GM06990 (cell line): ENCODE data around the gene DOC2B.
"Not testable (repeated sequence)": the region's sequence is repeated elsewhere in the genome, so short reads cannot be mapped to it uniquely, and the experiment has no call there.

ENCODE experiments used
- DNase-seq: peaks from one replicate; pipeline ENCODE4 v3.0.0-alpha.2; 2011; ENCODE audit not compliant: insufficient read length; ENCODE audit errors: extremely low read depth
- H3K27me3 ChIP-seq: replicated peaks from 2 replicates; pipeline ENCODE4 v1.6.0; 2011; ENCODE audit warnings: low read length; ENCODE audit not compliant: control insufficient read depth, insufficient read depth
- H3K36me3 ChIP-seq: 2 replicates; pipeline ENCODE4 v1.5.1; 2011; ENCODE audit warnings: low read length; ENCODE audit not compliant: control insufficient read depth, insufficient read depth
- H3K4me3 ChIP-seq: replicated peaks from 2 replicates; pipeline ENCODE4 v1.5.1; 2011; ENCODE audit warnings: low read depth, mild to moderate bottlenecking, control low read depth, low read length
- TF ChIP-seq, protein P1 (sequence below): IDR thresholded peaks from 2 replicates; pipeline ENCODE4 v1.5.1; 2011; ENCODE audit warnings: low read length, control low read depth, mild to moderate bottlenecking, inconsistent platforms; ENCODE audit not compliant: insufficient read depth, poor library complexity, severe bottlenecking

DOC2B gene

DNA sequence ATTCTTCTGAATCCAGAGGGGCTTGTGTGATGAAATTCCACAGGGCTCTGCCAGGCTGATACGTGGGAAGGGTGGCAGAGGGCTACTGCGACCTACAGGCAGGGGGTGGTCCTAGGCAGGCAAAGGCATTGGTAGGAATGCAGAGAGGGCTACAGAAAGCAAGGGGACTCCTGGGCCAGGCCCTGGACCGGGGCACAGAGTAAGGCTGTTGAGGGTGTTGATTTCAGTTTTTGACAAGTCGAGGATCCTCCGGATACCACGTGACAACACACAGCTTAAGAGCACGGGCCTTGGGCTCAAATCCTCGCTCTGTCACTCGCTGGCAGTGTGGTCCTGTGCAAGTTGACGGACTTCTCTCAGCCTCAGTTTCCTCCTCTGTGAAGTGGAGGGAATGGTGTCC lies 19.1 kb upstream of the DOC2B start:
- no peaks in the 10 kb centered on the region for H3K36me3 ChIP-seq
- TF ChIP-seq, protein P1, sequence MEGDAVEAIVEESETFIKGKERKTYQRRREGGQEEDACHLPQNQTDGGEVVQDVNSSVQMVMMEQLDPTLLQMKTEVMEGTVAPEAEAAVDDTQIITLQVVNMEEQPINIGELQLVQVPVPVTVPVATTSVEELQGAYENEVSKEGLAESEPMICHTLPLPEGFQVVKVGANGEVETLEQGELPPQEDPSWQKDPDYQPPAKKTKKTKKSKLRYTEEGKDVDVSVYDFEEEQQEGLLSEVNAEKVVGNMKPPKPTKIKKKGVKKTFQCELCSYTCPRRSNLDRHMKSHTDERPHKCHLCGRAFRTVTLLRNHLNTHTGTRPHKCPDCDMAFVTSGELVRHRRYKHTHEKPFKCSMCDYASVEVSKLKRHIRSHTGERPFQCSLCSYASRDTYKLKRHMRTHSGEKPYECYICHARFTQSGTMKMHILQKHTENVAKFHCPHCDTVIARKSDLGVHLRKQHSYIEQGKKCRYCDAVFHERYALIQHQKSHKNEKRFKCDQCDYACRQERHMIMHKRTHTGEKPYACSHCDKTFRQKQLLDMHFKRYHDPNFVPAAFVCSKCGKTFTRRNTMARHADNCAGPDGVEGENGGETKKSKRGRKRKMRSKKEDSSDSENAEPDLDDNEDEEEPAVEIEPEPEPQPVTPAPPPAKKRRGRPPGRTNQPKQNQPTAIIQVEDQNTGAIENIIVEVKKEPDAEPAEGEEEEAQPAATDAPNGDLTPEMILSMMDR, result no peak
- DNase-seq, result no peak
- no peaks in the 10 kb centered on the region; the same call in none of the 2 replicates for H3K27me3 ChIP-seq
- H3K4me3 ChIP-seq, result no peak overlapping the region

GRCh38 chr17:199806-200545 lies 18.5 kb upstream of the DOC2B start:
- Histone ChIP-seq H3K4me3 (no peak overlapping the region), H3K36me3 (no peaks in the 10 kb centered on the region), H3K27me3 (no peaks in the 10 kb centered on the region; the same call in none of the 2 replicates)
- DNase-seq, result no peak
- TF ChIP-seq, protein P1, result no peak

DNA sequence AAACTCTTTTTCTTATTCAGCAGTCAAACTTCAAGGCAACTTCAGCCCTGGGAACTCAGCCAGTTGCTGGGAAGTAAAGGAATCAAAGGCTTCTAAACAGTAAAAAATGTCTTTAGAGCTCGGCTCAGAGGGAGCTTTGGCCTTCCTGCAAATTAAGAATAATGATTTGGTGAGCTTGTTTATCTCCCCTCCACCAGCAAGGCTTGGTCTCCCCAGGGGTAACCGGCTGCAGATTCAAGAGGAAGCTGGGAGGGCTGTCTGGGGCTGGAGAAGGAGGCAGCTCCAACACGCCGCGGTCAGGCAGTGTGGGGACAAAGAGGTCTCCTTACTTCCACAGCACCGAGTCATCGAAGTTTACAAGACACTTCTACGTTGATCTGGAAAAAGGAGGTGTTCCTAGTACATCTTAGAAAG lies 17.7 kb upstream of the DOC2B start:
- Histone ChIP-seq H3K4me3 (no peak overlapping the region), H3K27me3 (no peaks in the 10 kb centered on the region; the same call in none of the 2 replicates), H3K36me3 (no peaks in the 10 kb centered on the region)
- DNase-seq, result no peak
- TF ChIP-seq, protein P1, result no peak

- not testable (repeated sequence) for H3K27me3 ChIP-seq, H3K36me3 ChIP-seq, DNase-seq, H3K4me3 ChIP-seq
These were observed 16.8 kb upstream of the DOC2B start for GRCh38 chr17:198225-198624.

DNA sequence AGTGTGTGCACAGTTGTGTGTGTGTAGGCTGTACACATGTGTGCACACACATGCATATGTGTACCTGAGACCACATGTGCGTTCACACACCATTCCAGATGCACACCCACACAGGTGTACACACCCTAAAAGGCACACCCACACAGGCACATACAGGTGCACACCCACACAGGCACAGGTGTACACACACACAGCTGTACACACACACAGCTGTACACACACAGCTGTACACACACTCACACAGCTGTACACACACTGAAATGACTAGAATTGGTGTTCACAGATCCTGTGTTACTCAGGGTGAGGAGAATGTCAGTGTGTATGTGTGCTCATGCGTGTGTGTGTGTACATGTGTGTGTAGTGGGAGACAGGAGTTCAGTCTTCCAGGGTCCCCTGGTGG lies 15.9 kb upstream of the DOC2B start:
- no peak for DNase-seq
- TF ChIP-seq, protein P1, result no peak
- Histone ChIP-seq H3K27me3 (no peaks in the 10 kb centered on the region; the same call in none of the 2 replicates), H3K36me3 (no peaks in the 10 kb centered on the region), H3K4me3 (no peak overlapping the region)

DNA sequence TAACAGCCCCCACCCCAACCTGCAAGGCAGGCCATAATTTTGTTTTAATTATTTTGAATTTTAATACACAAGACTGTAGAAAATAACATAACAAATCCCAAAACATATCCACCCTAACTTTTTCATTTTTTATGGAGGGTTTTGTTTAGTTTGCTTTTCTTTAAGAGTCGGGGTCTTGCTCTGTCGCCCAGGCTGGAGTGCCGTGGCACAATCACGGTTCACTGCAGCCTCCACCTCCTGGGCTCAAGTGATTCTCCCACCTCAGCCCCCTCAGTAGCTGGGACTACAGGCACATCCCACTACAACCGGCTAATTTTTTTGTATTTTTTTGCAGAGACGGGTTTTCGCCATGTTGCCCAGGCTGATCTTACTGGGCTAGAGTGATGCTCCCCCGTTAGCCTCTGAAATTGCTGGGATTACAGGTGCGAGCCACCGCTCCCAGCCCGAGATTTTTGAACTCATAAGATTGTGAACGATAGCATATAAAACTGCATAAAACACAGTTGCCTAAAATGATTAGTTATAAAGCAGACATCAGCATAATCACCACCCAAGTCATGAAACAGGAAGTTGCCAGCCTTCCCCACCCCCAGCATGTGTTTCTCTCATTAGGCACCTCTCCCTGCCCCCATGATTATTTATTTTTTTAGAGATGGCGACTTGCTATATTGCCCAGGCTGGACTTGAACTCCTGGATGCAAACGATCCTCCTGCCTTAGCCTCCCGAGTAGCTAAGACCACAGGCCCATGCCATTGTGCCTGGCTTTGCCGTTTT lies 13.6 kb upstream of the DOC2B start:
- no peak for DNase-seq
- Histone ChIP-seq H3K4me3 (no peak overlapping the region), H3K36me3 (no peaks in the 10 kb centered on the region), H3K27me3 (no peaks in the 10 kb centered on the region; the same call in none of the 2 replicates)
- TF ChIP-seq, protein P1, result no peak
